Activated CD4-positive, CD25-positive, alpha-beta regulatory T cell (primary cell): ENCODE results near the gene CA5B.
"Not testable (repeated sequence)": the region's sequence is repeated elsewhere in the genome, so short reads cannot be mapped to it uniquely, and the experiment has no call there.

ENCODE experiments used
- DNase-seq, 4 experiments: peaks; one replicate each; lab custom pipeline; 2025; lab: John Stamatoyannopoulos, UW

CA5B gene, protein sequence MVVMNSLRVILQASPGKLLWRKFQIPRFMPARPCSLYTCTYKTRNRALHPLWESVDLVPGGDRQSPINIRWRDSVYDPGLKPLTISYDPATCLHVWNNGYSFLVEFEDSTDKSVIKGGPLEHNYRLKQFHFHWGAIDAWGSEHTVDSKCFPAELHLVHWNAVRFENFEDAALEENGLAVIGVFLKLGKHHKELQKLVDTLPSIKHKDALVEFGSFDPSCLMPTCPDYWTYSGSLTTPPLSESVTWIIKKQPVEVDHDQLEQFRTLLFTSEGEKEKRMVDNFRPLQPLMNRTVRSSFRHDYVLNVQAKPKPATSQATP

DNA sequence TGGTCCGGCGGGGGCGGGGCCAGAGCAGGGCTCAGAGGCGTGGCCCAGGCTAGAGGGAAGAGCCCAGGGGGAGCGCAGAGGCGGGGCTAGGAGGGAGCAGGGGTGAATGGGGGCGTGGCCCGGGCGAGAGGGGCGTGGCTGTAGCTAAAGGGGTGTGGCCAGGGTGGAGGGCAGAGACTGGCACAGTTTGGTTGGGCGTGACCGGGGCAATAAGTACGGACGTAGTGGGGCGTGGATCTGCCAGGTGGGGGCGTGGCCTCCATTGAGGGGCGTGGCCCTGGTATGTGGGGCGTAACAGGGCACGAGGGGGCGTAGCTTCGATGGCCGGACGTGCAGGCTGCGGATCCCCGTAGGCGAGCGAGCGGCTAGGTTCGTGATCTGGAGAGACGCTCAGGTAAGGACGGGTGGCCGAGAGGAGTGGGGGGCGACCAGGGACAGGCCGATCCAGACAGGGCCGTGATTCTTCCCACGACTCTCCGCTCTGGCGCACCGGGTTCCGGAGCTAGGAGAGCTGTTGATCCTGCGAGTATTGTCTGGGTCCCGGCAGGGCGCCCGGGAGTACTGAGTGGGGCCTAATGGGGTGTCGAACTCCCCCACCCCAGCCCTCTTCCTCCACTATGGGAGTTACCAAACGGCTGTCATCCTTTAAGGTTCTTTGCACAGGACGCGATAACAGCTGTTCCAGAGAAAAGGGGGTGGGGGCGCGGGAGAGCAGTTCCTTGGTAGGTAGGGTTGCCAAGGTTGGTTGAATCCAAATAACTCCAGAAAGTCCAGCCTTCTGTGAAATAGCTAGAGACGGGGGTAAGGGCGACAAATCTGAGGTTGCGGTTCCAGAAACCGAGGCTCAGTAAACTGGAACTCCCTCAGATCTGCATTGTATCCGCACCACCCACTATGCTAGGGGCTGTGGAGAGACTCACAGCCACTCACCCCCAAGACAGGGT is at the start of gene CA5B:
Gene CA5B (plus strand): TSS at position 312 of the 944 bp plus-strand sequence. CDS start 11,754 bp downstream, outside the sequence.
- DNase-seq = peak; percentile 84 to 92 (median 86)

DNA sequence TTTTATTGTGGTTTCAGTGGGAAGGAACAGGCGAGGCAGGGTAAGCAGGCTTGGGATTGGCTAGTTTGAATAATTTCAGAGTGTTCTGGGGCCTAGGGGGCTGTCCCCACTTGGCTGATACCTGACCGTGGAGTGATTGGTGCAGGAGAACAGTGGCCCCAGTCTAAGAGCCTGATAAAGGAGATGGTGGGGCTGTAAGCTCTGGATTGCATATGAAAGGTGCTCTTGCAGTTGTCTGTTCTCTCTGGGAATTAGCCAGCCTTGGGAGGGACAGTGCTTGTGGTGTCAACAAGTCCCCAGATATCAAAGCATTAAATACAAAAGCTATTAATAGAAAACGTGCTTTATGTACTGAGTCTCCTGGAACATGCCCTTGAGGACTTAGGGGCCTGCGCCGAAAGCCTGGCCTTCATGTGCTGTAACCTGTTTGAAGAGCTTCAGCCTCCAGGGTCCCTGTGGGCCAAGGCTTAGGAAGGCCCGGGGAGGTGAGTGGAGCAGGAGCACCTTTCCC is 43.1 kb upstream of the CA5B start:
- DNase-seq = no peak

DNA sequence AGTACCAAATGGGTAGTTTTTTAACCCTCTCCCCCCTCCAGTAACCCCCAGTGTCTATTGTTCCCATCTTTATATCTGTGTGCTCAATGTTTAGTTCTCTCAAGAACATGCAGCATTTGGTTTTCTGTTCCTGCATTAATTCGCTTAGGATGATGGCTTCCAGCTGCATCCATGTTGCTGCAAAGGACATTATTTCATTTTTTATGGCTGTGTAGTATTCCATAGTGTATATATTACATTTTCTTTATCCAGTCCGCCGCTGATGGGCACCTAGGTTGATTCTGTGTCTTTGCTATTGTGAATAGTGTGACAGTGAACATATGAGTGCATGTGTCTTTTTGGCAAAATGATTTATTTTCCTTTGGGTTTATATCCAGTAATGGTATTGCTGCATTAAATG is 41.6 kb upstream of the CA5B start:
- DNase-seq = no peak

DNA sequence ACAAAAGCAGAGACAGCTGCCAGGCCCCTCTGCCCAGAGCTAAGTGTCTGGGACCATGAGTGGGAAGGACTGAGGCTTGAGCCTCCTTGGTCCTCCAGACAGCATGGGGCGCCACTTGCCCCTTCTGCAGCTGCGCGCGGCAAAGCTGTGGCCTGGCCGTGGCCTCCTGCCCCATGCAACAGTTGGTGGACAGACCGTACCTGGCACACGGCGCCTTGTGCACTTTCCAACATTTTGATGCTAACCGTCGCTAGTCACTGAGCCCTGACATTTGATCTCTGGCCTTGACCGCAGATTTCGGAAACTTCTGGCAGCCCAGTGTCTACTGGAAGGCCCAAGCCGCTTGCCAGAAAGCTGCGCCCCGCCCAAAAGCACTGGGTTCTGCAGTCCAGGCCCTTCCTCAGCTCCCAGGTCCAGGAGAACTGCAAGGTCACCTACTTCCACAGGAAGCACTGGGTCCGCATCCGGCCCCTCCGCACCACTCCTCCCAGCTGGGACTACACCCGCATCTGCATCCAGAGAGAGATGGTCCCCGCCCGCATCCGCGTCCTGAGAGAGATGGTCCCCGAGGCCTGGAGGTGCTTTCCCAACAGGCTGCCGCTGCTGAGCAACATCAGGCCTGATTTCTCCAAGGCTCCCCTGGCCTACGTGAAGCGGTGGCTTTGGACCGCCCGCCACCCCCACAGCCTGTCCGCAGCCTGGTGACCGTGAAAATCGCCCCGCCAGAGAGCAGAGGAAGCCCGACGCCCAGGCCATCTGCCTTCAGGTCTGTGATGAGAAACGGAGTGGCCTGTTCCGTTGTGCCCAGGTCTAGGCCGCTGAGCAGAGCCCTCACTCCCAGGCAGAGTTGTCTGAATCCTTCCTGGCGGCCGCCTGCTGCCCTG is 35.3 kb upstream of the CA5B start:
- no peak for DNase-seq

DNA sequence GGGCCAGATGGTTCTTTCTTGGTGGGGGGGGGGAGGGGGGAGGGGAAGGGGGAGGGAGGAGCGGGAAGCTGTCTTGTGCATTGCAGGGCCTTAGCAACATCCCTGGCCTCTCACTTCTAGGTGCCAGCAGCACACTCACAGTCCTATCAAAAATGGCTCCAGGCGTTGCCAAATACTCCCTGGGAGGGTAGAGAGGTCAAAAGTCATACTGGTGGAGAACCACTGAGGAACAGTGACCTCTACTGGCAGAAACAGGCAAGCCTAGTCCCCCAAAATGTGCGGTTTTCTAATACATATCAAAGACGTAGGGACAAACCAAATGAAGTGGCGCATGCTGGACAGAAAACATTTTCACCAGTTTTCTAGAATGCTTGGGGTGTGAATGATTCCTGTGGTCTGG is 34.3 kb upstream of the CA5B start:
- not testable (repeated sequence) for DNase-seq

DNA sequence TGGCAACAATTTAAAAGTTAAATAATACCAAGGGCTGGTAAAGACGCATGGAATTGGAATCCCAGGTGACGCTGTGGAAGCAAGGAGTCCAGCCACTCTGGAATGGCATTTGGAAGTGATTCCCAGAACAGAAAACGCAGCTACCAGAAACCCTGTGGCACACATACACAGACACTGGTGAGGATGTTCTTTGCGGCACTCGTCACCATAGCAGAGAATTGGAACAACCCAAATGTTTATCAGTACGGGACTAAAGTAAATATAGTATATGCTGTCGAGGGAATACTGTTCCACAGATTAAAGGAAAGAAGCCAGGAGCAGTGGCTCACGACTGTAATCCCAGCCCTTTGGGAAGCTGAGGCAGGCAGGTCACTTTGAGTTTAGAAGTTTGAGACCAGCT is 33.8 kb upstream of the CA5B start:
- DNase-seq = not testable (repeated sequence)

DNA sequence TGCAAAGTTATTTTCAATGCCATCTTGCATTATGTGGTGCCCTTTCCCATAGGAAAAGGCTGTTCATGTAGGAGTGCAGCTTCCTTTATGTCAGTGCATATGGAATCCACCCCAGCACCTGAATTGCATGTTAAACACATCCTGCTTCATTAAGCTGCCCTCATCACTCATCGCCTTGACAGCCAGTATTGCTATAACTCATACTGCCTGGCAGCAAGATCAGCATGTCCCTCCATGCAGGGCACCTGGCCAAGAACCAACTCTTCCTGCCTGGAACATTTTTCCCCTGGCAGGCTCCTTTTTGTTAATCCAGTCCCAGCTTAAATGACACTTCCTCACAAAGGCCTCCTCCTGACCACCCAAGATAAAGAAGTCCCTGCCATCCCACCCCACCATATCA is 23.5 kb upstream of the CA5B start:
- no peak for DNase-seq

DNA sequence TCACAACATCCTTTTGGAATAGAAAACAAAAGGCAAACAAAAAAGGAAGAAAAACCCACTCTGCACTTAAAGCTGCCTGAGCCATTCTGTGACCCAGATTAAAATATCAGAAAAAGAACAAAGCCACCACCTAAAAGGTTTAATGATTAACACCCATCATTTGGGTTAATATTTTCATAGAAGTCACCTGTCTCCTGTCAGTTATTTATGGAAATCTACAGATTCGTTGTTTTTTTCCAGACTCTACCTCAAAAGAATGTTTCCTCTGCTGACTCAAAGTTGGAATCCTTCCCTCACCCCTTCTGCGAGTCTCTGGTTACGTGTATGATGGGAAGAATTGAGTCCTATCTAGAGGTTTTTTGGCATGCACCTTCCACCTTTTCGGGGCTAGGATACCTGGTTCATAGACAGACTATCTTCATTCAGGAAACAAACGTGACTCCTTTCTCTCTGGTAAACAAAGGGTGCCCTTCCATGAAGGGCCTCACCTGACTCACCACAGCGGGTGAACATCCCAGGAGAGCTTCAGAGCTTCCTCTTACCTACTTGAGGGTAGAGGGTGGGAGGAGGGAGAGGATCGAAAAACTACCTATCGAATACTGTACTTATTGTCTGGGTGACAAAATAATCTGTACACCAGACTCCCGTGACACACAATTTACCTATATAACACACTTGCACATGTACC is 19.6 kb upstream of the CA5B start:
- no peak for DNase-seq

DNA sequence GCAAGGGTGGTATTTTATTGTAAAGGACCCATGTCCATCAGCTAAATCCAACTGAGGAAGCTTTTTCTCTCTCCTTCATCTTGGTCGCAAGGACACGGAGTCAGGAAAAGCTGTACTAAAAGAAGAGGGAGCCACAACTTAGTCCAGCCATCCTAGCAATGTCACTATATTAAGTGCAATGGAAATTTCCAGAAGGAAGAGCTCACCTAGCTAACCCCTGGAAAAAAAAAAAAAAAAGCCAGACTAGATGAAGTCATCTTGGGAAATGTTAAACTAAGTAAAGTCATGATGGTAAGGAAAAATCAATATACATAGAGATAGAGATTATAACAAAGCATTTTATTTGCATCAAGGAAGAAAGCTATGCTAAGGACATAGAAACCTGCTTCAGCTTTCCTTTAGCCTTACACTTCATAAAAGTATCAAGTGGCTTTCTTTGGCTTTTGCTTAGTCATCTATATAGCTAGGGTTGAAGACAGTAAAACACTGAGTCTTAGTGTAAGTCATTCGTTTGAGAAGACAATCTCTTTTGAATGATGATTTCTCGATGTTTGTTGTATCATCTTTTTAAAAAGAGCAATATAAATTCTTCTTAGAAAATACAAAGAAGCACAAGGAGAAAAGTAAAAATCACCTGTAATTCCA is 18.6 kb upstream of the CA5B start:
- no peak for DNase-seq

DNA sequence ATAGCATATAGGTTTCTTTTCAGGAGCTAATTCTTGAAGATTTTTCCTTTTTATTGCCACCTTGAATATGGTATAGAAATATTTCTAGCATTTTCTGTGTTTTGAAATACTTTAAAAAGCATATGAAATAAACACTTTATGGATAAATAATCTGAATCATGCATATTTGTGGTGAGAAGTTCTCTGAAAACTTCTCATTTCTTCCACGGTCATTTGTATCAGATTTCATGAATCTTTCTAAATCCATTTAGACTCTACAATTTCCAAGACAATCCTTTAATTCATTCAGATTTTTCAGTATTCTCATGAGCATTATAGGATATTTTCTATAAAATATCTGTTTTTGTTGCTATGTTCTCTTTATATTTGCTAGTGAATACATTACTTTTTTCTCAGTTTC is 16.2 kb upstream of the CA5B start:
- DNase-seq = no peak

DNA sequence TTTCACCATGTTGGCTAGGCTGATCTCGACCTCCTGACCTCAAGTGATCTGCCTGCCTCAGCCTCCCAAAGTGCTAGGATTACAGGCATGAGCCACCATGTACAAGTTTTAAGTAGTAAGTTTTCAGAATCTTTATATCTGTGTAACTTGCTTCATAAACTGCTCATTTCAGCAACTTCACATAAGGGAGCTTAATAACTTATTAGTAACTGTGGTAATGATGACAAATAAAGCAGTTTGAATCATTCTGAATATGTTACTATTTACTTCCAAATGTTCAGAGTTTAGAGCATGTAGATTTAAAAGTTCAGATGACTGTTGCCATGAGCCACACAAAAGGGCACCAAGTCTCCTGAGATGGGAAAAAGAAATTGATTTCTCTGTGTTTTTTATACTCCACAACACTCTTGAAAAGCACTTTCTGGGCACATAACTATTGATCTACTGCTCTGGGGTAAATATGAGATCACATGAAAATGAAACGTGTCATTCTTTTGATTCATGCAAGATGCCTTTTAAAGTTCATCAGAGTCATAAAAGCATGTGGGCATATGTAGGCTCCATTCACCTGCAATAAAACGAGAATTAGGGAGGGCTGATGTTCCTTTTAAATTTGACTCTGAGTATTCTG is 14.1 kb upstream of the CA5B start:
- no peak for DNase-seq

DNA sequence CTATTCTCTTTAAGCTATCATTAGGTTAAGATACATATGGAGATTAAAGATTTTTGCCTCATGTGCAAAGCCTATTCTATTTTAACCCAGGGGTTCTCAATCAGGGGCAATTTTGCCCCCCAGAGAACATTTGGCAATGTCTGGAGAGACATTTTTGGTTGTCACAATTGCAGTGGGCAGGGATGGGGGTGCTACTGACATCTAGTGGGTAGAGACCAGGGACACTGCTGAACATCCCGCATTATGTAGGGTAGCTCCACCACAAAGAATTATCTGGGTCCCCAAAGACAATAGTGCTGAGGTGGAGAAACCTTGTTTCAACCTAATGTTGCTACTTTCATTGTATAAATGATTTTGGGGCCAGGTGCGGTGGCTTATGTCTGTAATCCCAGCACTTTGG is 13.2 kb upstream of the CA5B start:
- DNase-seq = no peak

DNA sequence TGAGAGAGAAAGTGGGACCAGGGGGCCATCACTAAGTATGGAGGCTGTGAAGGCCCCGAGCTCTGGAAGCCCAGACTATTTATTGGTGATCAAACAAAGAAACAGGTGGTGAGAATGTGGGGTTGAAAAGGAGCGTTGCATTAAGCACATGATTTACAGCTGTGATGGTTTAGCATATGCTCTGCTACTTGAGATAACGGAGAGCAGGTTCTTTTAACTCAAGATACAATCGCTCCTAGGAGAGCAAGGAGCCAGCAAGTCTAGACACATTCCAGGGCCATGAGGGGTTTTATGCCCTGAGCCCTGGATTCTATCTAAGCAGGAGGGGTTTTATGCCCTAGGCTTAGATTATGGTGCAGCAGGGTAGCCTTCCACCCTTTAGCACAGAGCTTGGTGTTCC is 6.7 kb upstream of the CA5B start:
- DNase-seq = not testable (repeated sequence)

DNA sequence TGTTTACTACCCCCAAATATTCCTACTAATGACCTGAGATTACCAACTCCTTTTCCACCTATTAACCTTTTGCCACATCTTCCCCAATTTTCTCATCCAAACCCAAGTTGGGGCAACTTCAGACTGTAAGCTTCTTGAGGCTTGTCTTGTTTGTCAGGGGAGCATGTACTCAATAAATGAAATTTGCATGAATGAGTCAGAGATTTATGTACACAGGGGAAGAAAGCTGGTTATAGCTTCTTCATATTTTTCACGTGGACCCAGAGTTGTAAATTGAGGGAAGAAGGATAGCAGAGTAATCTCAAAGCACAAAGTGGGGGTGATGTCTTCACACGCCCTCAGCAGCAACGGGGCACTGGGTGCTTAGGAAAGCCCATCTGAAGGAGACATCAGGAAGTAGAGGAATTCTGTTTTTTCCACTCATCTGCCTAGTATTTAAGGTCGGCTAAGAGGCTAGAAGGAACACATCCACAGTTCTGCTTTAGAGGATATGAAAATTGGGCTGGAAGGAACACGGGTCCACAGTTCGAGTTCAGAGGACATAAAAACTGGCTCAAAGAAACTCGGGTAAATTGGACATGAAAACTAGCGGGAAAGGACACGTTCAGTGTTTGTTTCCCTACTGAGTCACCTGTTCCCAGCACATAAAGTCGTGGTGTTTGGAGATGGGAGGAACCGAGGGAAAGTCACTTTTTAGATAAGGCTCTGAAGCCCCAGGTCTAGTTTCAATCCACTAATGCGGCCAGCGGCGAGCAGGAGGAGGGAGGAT is 696 bp upstream of the CA5B start:
- no peak for DNase-seq

DNA sequence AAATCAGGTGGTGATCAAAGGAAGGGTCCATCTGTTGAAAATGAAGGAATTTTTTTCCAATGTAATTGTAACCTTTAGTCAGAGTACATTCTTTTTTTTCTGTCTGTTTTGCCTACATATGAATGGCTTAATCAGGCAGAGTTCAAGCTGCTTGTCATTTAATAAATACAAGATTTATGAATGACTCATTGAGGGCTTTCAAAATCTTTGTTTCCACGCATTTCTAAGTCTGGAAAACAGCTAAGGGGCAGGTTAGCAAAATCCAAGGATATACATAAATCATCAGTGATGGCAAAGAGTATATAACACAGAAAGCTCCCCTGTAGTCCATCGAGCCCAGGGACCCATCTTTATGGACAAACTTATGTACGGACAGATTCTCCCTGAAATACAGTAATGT is 1.8 kb downstream of the CA5B start:
- DNase-seq = no peak

DNA sequence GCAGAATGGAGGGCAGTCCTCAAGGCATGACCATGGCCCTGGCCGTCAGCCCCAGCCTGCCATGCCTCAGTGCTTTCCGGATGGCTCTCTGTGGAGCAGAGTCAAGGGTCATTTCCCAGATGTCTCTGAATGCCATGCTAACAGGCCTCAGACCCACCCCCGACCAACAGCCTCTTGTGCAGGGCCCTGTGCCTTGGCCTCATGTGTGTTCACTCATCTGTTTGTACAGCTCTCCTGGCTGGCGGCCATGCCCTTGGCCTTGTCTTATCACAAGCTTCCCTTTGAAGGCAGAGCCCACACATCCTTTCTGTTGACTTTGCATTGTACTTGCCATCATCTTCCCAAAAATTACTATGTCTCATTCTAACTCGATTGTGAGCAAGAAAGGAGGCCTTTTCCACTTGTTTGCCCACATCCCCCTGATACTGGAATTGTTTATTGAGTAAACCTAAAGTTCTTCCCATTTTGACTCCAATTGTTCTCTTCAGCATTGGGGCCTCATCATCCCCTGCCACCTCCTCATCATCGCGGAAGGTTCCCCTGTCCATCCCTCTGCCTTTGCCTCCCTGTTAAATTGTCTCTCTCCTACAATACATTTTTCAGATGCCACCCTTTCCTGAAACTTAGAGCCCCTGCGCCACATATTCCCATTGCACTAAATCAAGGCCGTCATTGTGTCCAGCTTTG is 6.3 kb downstream of the CA5B start:
- DNase-seq = no peak

DNA sequence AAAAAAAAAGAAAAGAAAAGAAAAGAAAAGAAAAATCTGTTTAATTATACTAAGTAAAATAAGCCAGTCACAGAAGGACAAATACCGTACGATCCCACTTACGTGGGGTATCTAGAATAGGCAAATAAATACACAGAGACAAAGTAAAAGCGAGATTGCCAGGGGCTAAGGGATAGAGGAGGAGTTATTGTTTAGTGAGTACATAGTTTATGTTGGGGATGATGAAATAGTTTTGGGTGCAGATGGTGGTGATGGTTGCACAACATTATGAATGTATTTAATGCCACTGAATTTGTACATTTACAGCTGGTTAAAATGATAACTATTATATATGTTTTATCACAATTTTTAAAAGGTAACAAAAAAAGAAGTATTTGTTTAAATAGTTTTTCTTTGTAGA is 7.1 kb downstream of the CA5B start:
- DNase-seq = no peak

DNA sequence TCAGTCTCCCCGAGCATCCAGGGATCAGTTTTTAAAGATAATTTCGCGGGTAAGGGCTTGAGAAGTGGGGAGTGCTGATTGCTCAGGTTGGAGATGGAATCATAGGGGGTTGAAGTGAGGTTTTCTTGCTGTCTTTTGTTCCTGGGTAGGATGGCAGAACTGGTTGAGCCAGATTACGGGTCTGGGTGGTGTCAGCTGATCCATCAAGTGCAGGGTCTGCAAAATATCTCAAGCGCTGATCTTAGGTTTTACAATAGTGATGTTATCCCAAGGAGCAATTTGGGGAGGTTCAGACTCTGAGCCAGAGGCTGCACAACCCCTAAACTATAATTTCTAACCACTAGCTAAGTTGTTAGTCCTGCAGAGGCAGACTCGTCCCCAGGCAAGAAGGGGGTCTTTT is 8.6 kb downstream of the CA5B start:
- DNase-seq = not testable (repeated sequence)

DNA sequence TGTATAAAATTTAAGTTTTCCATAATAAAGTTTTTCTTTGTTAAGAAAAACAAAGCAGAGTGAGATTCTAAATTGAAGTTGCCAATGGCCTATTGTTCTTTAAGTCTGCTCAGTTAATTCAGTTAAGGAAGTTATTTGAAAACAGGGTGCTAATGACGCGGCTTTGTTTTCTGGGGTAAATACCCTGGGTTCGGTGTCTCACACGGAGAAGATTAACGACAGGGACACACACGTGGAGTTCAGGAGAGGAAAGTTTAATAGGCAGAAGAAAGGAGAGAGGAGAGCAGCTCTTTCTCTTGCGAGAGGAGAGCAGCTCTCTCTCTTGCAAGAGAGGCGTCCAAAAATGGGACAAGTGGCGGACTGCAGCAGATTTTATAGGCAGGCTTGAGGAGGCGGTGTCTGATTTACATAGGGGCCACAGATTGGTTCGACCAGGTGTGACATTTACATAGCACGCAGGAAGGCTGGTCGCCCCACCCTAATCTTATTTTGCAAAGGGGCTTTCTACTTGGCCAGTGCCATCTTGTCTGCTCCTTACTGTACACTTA is 9.6 kb downstream of the CA5B start:
- DNase-seq = no peak
